Adrenal gland (tissue), 5 donors: ENCODE results near the gene SLC6A4.

Source experiments
- CTCF ChIP-seq, 6 experiments: fragments of 450-650 bp in 4 of 6; fragments of 200-600 bp in 2 of 6; sonication (generic) in 1 of 6; IDR thresholded peaks; 1 replicate in 5 of 6; 2 replicates in 1 of 6; pipeline versions ENCODE4 v1.5.1 to v1.8.0; 2016 to 2021; ENCODE audit warnings: antibody characterized with exemption in 6 of 6, mild to moderate bottlenecking in 2 of 6, moderate library complexity in 1 of 6
- POLR2A ChIP-seq, 2 donors: fragments of 450-650 bp; IDR thresholded peaks; one replicate each; pipeline ENCODE4 v1.6.1; 2017; ENCODE audit warnings: antibody characterized with exemption in 2 of 2, mild to moderate bottlenecking in 2 of 2, moderate library complexity in 1 of 2
- donor health status: DM: no; HTN: no; CAD: no.

- TF ChIP-seq CTCF (IDR thresholded peaks at IDR 0.05) (no peak), POLR2A (IDR thresholded peaks at IDR 0.05) (no peak)
These were observed 11.0 kb upstream of the SLC6A4 start for GRCh38 chr17:30246460-30246859.
